Tibial artery (tissue), 4 donors: ENCODE measurements around the gene VSTM5.
"Not testable (repeated sequence)": the region's sequence is repeated elsewhere in the genome, so short reads cannot be mapped to it uniquely, and the experiment has no call there.

Experiments used
- DNase-seq, 2 donors: peaks; one replicate each; pipeline ENCODE4 v3.0.0-alpha.2; 2019
- H3K27ac ChIP-seq, 2 donors: fragments of 200-600 bp; sonication (generic) in 1 of 2; 1 replicate in 1 of 2; 2 replicates in 1 of 2; pipeline ENCODE4 v1.5.1; 2018 to 2019; ENCODE audit warnings: mild to moderate bottlenecking in 1 of 2
- H3K27me3 ChIP-seq, 2 donors: fragments of 200-600 bp; sonication (generic) in 1 of 2; one replicate each; pipeline versions ENCODE4 v1.5.1 to v1.6.0; 2016 to 2019
- H3K36me3 ChIP-seq, 3 donors: fragments of 200-600 bp; sonication (generic) in 2 of 3; one replicate each; pipeline ENCODE4 v1.5.1; 2016 to 2019; ENCODE audit warnings: mild to moderate bottlenecking in 2 of 3
- H3K4me1 ChIP-seq, 4 donors: fragments of 200-600 bp; sonication (generic) in 2 of 4; 1 replicate in 3 of 4; 2 replicates in 1 of 4; pipeline ENCODE4 v1.5.1; 2016 to 2019
- H3K4me3 ChIP-seq, 2 donors: fragments of 200-600 bp; sonication (generic) in 1 of 2; 1 replicate in 1 of 2; 2 replicates in 1 of 2; pipeline ENCODE4 v1.5.1; 2018 to 2019; ENCODE audit warnings: mild to moderate bottlenecking in 2 of 2
- H3K9me3 ChIP-seq, 3 donors: fragments of 200-600 bp; sonication (generic) in 1 of 3; one replicate each; pipeline ENCODE4 v1.5.1; 2016 to 2019
- intact Hi-C: fragments of 100-400 bp; cut with DNase I; formaldehyde crosslinking; loops from one replicate; pipeline ENCODE4 v1.15.0; 2023; ENCODE audit warnings: low total_unique reads
- TF ChIP-seq, protein P1 (sequence below), 2 experiments: fragments of 200-600 bp in 1 of 2; fragments of 450-650 bp in 1 of 2; IDR thresholded peaks; one replicate each; pipeline ENCODE4 v1.5.1; 2017 to 2019; ENCODE audit warnings: antibody characterized with exemption in 2 of 2, mild to moderate bottlenecking in 1 of 2, moderate library complexity in 1 of 2

Gene VSTM5, protein sequence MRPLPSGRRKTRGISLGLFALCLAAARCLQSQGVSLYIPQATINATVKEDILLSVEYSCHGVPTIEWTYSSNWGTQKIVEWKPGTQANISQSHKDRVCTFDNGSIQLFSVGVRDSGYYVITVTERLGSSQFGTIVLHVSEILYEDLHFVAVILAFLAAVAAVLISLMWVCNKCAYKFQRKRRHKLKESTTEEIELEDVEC

DNA sequence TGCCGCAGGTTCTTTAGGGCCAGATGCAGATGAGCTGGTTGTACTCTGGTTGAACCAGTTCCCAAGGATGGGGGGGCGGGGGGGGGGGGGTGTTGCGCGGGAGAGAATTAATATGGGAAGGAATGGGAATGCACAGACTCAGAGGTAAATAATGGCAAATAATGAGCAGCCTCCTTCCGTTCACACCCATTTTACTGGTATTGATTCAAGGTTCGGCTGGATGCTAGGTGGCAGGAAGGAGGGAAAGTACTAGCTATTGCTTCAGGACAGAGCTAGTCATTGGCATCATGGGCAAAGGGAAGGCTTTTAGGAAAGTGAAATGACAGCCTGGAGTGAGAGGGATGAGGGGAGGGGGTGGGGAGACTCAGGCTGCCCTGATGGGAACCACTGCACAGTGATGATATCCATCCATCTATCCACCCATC, at the start of gene VSTM5:
Gene VSTM5, minus strand, starts transcription at position 25 of the 425 bp plus-strand sequence. CDS start 116 bp downstream, outside the sequence.
- Histone ChIP-seq H3K4me1 (peaks cover 0 to 13% (median 10%) of the 10 kb centered on the region in 4 donors), H3K36me3 (no peaks in the 10 kb centered on the region), H3K9me3 (no peaks in the 10 kb centered on the region), H3K27me3 (no peaks in the 10 kb centered on the region), H3K4me3 (peak within 1 kb of the TSS; percentile 49 to 57), H3K27ac (peak within 1 kb of the TSS; percentile 3 to 35)
- intact Hi-C loops, result no loop called here
- TF ChIP-seq, protein P1, sequence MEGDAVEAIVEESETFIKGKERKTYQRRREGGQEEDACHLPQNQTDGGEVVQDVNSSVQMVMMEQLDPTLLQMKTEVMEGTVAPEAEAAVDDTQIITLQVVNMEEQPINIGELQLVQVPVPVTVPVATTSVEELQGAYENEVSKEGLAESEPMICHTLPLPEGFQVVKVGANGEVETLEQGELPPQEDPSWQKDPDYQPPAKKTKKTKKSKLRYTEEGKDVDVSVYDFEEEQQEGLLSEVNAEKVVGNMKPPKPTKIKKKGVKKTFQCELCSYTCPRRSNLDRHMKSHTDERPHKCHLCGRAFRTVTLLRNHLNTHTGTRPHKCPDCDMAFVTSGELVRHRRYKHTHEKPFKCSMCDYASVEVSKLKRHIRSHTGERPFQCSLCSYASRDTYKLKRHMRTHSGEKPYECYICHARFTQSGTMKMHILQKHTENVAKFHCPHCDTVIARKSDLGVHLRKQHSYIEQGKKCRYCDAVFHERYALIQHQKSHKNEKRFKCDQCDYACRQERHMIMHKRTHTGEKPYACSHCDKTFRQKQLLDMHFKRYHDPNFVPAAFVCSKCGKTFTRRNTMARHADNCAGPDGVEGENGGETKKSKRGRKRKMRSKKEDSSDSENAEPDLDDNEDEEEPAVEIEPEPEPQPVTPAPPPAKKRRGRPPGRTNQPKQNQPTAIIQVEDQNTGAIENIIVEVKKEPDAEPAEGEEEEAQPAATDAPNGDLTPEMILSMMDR (IDR thresholded peaks at IDR 0.05), result no peak
- no peak for DNase-seq

DNA sequence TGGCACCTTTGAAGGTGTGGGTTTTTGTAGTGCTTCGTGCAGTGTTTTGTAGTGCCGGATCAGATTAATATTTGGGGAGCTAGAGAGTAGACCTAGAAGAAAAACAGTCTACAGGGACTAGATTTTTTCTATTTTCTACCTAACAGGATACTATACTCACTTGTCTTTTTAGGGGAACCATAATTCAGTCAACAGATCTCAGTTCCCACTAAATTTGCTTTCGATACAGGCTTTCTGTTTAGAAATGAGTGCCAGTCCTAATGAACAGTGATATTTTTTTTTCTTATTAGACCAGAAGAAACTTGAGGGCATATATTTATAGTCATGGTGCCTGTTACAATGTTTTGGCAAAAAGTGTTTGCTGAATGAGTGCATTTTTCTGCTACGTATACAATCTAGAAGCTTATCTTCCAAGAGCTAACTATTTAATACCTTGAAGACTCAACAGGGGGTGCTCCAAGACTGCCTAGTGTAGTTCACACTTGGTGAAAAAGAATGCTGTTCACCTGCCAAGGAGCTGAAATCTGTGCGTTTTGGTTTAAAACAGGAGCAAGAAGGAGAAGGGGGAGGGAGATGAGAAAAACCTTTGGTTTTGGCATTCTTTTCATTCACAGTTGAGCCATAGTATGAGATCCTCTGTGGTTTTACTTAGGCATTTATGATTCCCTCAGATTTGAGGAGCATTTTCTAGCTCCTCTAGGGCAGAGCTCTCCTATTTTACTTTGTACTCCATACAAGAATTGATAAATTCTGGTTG, 44.9 kb upstream of the VSTM5 start:
- H3K27me3 ChIP-seq, result no peaks in the 10 kb centered on the region
- TF ChIP-seq, protein P1 (IDR thresholded peaks at IDR 0.05), result peak; percentile 78 to 87
- no peak overlapping the region for H3K27ac ChIP-seq
- intact Hi-C loops, result loop anchor here (10.0 kb wide), 2 partner anchors 520 to 610 kb away; no protein-coding TSS in a partner anchor
- no peak for DNase-seq
- no peaks in the 10 kb centered on the region for H3K4me1 ChIP-seq
- H3K36me3 ChIP-seq, result no peaks in the 10 kb centered on the region
- no peak overlapping the region for H3K4me3 ChIP-seq
- no peaks in the 10 kb centered on the region for H3K9me3 ChIP-seq

DNA sequence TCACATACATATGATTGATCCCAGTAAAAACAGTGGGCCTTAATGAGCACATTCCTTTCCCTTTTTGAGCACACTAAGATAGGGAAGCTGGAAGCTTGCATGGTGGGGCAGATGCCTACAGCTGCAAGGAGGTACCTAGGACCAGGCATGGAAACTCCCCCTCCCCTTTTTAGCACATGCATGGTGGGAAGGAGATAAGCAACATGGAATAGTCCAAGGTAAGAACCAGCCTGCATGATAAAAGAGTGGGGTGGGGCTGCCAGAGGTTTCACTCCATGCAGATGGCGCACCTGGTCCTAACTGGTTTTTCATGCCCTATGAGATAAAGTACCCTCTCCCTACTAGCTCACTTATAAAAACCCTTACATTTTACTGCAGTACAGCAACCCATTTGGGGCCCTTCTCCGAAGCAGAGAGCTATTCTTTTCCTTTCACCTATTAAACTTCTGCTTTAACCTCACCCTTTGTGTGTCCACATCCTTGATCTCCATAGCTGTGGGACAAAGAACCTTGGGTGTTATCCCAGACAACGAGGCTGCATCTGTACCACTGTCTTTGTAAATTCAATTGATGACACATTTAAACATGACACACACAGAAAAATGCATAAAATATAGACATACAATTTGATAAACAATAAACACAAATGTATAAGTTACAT, 40.1 kb upstream of the VSTM5 start:
- DNase-seq, result no peak
- Histone ChIP-seq H3K9me3 (no peaks in the 10 kb centered on the region), H3K36me3 (no peaks in the 10 kb centered on the region), H3K27me3 (no peaks in the 10 kb centered on the region), H3K4me3 (no peak overlapping the region), H3K27ac (no peak overlapping the region), H3K4me1 (no peaks in the 10 kb centered on the region)
- TF ChIP-seq, protein P1 (IDR thresholded peaks at IDR 0.05), result no peak
- intact Hi-C loops, result loop anchor here (10.0 kb wide), 2 partner anchors 524 to 614 kb away; no protein-coding TSS in a partner anchor

DNA sequence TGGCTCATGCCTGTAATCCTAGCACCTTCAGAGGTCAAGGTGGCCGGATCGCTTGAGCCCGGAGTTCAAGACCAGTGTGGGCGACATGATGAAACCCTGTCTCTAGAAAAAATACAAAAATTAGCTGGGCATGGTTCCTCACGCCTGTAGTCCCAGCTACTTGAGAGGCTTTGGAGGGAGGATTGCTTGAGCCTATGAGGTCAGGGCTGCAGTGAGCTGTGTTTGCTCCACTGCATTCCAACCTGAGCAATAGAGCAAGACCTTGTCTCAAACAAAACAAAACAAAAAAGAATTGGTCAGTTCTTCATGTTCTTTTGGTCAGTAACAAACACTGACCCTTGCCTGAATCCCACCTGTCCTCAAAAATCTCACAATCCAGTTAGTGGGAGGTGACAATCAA, 36.7 kb upstream of the VSTM5 start:
- DNase-seq, result no peak
- TF ChIP-seq, protein P1 (IDR thresholded peaks at IDR 0.05), result no peak
- Histone ChIP-seq H3K4me3 (no peak overlapping the region), H3K27me3 (no peaks in the 10 kb centered on the region), H3K36me3 (no peaks in the 10 kb centered on the region), H3K27ac (no peak overlapping the region), H3K9me3 (peaks cover 0 to 7% (median 0%) of the 10 kb centered on the region in 3 donors), H3K4me1 (no peaks in the 10 kb centered on the region)
- intact Hi-C loops, result no loop called here

DNA sequence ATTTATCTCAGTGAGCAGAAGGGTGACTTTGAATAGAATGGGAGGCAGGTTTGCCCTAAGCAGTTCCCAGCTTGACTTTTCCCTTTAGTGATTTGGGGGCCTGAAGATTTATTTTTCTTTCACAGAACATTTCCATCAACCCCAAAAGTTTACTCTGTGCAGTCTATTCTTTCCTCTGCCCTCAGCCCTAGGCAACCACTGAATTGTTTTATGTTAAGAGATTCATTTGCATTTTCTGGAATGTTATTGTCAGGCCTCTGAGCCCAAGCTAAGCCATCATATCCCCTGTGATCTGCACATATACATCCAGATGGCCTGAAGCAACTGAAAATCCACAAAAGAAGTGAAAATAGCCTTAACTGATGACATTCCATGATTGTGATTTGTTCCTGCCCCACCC, 28.7 kb upstream of the VSTM5 start:
- DNase-seq, H3K27me3 ChIP-seq, H3K4me1 ChIP-seq, H3K36me3 ChIP-seq, H3K27ac ChIP-seq, intact Hi-C loops, H3K4me3 ChIP-seq: not testable (repeated sequence)
- H3K9me3 ChIP-seq, result peaks cover 0 to 10% (median 0%) of the 10 kb centered on the region in 3 donors

DNA sequence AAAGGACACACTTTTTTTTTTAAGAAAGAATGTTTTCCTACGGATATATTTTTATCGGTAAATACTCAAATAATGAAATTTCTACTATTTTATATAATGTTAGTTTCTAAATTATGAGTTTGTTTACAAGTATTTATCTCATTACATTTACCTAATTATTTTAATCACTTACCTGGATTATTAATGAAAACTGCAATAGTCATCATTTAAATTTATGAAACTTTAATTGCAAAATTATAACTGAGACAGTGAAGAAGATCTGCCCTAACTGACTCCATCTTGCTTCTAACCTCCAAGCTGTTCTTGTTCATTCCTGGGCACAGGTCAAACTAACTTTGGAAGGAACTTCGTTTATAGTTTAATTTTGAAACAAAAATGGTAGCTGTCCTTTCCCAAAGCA, 25.2 kb upstream of the VSTM5 start:
- Histone ChIP-seq H3K27me3 (no peaks in the 10 kb centered on the region), H3K9me3 (no peaks in the 10 kb centered on the region), H3K4me1 (no peaks in the 10 kb centered on the region), H3K36me3 (no peaks in the 10 kb centered on the region), H3K27ac (no peak overlapping the region), H3K4me3 (no peak overlapping the region)
- TF ChIP-seq, protein P1 (IDR thresholded peaks at IDR 0.05), result no peak
- DNase-seq, result no peak
- intact Hi-C loops, result no loop called here
